Measurements from ENCODE around the gene FGR. TPM values are rescaled to one million over a fixed set of nuclear protein-coding genes. Genes with fewer than 3 reads are reported as not detected.
"Not testable (repeated sequence)": the region's sequence is repeated elsewhere in the genome, so short reads cannot be mapped to it uniquely, and the experiment has no call there.

Gene FGR
- total and polyA plus RNA-seq, 2 experiments from 2014 or later, result 0.18 TPM; not detected in 1

DNA sequence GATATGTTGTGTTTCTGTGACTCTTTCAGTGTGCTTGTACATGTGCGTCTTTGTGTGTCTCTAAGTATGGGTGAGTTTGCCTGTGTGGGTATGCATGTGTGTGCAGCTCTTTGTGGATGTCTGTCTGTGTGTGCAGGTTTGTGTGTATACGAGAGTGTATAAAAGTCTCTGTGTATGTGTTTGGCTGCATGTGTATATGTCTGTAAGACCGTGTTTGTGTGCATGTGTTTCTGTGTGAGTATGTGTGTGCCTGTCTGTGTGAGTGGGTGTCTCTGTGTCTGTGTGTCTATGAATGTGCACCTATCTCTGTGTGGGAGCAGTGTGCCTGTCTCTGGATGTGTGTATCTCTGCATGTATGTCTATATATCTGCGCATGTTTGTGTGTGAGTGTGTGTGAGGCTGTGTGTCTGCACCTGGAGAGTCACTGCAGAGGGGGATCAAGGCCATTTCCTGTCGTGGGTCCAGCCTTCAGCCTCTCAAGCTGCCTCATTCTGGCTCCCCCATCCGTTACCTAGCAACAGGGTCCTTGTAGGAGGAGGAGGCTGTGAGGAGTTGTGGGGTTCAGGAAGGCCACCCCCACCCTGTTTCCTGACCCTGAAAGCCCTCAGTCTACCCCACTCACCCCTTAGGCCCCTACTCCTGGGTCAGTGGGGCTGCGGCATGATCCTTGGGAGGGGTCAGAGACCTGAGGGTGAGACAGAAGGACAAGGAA is 10.4 kb downstream of the FGR start:
- H3K27ac ChIP-seq, result no peak overlapping the region
- H3K4me1 ChIP-seq (ENCODE audit: low read depth), result no peaks in the 10 kb centered on the region
- no peaks in the 10 kb centered on the region for H3K9me3 ChIP-seq (ENCODE audit: low read depth)
- H3K4me3 ChIP-seq, result no peak overlapping the region
- no peak for TF ChIP-seq CTCF (IDR thresholded peaks at IDR 0.05; ENCODE audit: low read depth, low read length)
- H3K36me3 ChIP-seq, result no peaks in the 10 kb centered on the region
- no peak for DNase-seq (ENCODE audit: low read depth in 1 of 2, low spot score in 1 of 2)
- H3K27me3 ChIP-seq, result no peaks in the 10 kb centered on the region

- H3K4me1 ChIP-seq (ENCODE audit: low read depth), result no peaks in the 10 kb centered on the region
- no peaks in the 10 kb centered on the region for H3K9me3 ChIP-seq (ENCODE audit: low read depth)
- no peaks in the 10 kb centered on the region for H3K27me3 ChIP-seq
- no peak overlapping the region for H3K27ac ChIP-seq
- DNase-seq (ENCODE audit: low read depth in 1 of 2, low spot score in 1 of 2), result no peak
- H3K4me3 ChIP-seq, result no peak overlapping the region
- no peaks in the 10 kb centered on the region for H3K36me3 ChIP-seq
- no peak for TF ChIP-seq CTCF (IDR thresholded peaks at IDR 0.05; ENCODE audit: low read depth, low read length)
Measured at GRCh38 chr1:27623327-27624212, 11.4 kb downstream of the FGR start.

GRCh38 chr1:27622828-27623227 is 12.2 kb downstream of the FGR start:
- no peak overlapping the region for H3K4me3 ChIP-seq
- H3K27me3 ChIP-seq, result no peaks in the 10 kb centered on the region
- no peak for TF ChIP-seq CTCF (IDR thresholded peaks at IDR 0.05; ENCODE audit: low read depth, low read length)
- no peaks in the 10 kb centered on the region for H3K4me1 ChIP-seq (ENCODE audit: low read depth)
- no peak overlapping the region for H3K27ac ChIP-seq
- no peaks in the 10 kb centered on the region for H3K9me3 ChIP-seq (ENCODE audit: low read depth)
- H3K36me3 ChIP-seq, result no peaks in the 10 kb centered on the region
- no peak for DNase-seq (ENCODE audit: low read depth in 1 of 2, low spot score in 1 of 2)

GRCh38 chr1:27621051-27621920 is 13.7 kb downstream of the FGR start:
- H3K4me3 ChIP-seq, result no peak overlapping the region
- DNase-seq (ENCODE audit: low read depth in 1 of 2, low spot score in 1 of 2), result peak in 1 of 2 donors; percentile 79
- TF ChIP-seq CTCF (IDR thresholded peaks at IDR 0.05; ENCODE audit: low read depth, low read length), result no peak

DNA sequence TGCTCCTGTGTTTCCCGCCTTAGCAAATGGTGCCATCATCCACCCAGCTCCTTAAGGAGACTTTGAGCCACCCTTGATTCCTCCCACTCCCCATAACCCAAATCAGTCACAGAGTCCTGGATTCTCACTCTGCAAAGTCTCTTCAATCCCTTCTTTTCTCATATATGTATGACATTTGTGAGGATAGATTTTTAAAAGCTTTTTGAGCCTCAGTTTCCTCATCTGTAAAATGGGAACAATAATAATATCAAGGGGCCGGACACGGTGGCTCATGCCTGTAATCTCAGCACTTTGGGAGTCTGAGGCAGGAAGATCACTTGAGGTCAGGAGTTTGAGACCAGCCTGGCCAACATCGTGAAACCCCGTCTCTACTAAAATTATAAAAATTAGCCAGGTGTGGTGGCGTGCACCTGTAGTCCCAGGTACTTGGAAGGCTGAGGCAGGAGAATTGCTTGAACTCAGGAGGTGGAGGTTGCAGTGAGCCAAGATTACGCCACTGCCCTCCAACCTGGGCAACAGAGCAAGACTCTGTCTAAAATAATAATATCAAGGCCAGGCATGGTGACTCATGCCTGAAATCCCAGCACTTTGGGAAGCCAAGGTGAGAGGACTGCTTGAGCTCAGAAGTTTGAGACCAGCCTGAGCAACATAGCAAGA is 15.1 kb downstream of the FGR start:
- not testable (repeated sequence) for H3K36me3 ChIP-seq; H3K9me3 ChIP-seq (ENCODE audit: low read depth); H3K27me3 ChIP-seq; DNase-seq (ENCODE audit: low read depth in 1 of 2, low spot score in 1 of 2); H3K27ac ChIP-seq; H3K4me3 ChIP-seq; H3K4me1 ChIP-seq (ENCODE audit: low read depth)

More at GRCh38 chr1:27621051-27621920, 13.7 kb downstream of the FGR start:
- Histone ChIP-seq H3K9me3 (ENCODE audit: low read depth) (no peaks in the 10 kb centered on the region), H3K27ac (no peak overlapping the region), H3K36me3 (no peaks in the 10 kb centered on the region), H3K27me3 (no peaks in the 10 kb centered on the region), H3K4me1 (ENCODE audit: low read depth) (no peaks in the 10 kb centered on the region)

Data from cardiac muscle cell (in vitro differentiated cells and primary cell).